CD1c-positive myeloid dendritic cell (primary cell): ENCODE results near the gene ERC2.

Experiments used
- DNase-seq: peaks from one replicate; pipeline ENCODE4 v3.0.0-alpha.2; 2016; ENCODE audit errors: extremely low spot score

The ERC2 gene

GRCh38 chr3:56424885-56425284, 43.4 kb downstream of the ERC2 start:
- no peak for DNase-seq

DNA sequence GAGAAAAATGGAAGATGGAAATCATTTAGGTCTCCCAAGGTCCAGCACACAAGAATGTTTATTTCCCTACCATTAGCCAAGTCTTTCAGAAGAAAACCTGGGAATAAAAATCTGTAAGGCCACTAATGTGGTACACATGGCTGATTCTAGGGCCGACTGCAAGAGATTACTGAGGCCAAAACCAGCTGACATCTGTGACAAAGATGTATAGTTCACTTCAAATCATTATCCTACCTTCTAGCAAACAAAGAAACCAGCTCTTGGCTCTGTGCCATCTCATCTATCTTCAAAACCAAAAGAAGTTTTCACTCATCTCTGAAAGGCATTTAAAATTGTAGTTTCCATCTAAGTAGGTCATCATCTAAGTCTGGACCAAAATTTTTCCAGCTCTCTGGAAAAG, 43.9 kb downstream of the ERC2 start:
- DNase-seq: no peak

DNA sequence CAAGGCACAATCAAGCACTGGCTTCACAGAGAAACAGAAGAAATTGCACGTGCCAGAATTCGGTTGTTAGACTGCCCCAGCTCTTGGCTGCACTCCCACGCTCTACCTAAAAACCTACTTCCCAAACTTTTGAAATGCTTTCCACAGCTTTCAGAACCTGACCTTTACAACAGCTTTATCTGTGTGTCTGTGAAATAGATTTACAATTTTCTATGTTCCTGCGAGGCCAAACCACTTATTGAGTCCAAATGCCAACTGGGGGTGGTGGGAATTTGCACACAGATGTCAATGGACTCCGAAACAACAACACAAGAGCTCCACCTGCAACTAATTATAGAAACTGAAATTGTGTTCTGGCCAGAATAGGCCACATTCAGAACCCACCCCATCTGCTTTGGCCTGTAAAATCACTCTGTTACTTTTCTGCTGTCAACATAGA, 44.6 kb downstream of the ERC2 start:
- DNase-seq: no peak

DNA sequence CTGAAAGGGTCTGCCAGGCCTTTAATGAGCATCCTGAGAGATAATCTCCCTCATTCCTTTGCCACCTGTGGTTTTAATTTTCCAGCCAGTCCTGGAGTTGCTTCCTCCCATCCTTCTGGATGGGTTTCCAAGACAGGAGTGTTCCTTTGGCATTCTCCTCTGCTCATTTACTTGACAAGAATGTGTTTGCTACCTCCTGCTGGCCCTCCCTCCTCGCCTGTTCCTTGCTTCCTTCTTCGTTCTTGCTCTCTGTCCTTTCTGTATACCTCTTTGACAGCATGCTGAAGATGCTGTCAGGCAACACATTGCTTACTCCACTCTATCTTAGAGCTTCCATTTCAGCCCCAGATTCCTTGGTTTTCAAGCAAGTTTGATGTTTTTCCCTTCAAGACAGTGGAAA, 46.0 kb downstream of the ERC2 start:
- no peak for DNase-seq

GRCh38 chr3:56421205-56421604, 47.1 kb downstream of the ERC2 start:
- DNase-seq: no peak

DNA sequence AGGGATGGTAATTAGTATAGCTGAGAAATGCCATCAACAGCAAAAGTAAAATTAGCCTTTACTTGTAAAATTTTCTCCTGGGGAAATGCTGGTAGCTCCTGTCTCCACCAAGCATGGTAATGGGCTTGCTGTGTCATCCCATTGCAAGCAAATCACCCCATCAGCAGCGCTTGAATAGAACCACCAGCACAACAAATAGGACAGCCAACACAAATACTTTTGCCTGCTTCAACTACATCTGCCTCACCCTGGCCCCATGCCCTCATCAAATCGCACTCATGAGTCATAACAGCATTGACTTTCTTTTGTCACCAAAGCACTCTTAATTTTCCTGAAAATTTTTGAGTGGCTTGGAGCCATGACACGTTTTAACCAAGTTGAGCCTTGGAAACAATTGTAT, 52.6 kb downstream of the ERC2 start:
- DNase-seq: no peak

GRCh38 chr3:56413911-56414310, 54.4 kb downstream of the ERC2 start:
- DNase-seq: no peak

DNA sequence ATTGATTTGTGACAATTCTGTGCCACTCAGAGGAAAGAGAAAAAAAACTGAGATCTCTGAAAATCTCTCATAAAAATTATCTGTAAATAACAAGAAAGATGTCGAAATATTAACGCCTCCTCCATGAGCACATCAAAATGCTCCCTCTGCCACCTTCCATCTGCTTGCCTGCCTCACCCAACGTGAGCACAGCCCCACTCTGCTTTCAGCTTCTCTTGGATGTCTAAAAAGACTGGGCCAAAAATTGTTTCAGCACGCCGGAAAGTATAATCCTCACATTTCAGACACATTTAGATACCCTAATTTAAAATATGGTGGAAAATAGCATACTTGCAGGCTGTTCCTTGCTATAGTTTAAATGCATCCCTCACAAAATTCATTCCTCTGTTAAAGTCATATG, 57.1 kb downstream of the ERC2 start:
- DNase-seq: no peak

DNA sequence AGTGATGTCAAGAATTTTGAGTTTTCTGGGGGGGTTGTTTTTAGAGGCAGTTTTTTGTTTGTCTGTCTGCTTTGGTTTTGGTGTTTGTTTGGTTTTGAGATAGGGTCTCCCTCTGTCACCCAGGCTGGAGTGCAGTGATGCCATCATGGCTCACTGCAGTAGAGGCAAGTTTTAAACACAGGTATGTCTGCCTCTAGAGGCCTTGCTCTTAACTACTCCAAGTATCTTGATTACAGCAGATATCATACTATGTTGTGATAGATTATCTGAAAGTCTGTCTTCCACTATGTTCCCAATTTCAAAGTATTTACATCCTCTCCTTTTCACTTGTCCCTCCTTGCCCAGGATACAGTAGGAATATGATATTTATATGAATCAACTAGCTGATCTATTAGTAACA, 57.7 kb downstream of the ERC2 start:
- DNase-seq: no peak

DNA sequence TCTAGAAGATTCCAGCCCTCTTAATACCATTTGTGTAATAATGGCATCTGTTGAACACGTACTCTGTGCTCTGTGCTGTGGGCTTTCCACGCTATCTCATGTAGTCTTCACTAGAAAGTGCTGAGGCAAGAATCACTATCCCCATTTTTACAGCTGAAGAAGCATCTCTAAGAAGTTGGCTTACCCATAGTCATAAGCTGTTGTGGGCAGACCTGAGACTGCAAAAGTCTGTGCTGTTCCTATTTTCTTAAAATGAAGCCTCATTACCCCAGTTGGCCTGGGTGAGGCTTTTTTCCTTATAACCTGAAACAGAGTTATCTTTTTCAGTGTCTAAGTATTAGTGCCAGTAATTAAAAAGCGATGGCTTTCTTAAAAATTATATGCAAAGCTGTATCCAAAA, 58.5 kb downstream of the ERC2 start:
- DNase-seq: no peak

- DNase-seq: no peak
Measured at GRCh38 chr3:56408761-56409196, 59.5 kb downstream of the ERC2 start.

- DNase-seq: no peak
Measured at GRCh38 chr3:56406826-56407515, 61.3 kb downstream of the ERC2 start.

DNA sequence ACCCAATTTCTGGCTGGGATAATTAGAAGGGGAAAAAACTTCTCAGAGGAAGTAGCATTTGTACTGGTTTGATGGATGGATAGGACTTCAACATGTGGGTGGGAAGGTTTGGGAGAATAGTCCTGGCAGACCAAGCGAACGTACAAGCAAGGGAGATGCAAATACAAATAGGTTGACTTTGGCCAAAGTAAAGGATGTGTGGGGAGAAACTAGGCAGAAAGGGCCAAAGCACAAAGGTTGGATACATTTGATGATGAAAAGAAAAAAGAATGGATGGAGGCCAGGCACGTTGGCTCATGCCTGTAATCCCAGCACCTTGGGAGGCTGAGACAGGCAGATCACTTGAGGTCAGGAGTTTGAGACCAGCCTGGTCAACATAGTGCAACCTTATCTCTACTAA, 63.4 kb downstream of the ERC2 start:
- DNase-seq: no peak

DNA sequence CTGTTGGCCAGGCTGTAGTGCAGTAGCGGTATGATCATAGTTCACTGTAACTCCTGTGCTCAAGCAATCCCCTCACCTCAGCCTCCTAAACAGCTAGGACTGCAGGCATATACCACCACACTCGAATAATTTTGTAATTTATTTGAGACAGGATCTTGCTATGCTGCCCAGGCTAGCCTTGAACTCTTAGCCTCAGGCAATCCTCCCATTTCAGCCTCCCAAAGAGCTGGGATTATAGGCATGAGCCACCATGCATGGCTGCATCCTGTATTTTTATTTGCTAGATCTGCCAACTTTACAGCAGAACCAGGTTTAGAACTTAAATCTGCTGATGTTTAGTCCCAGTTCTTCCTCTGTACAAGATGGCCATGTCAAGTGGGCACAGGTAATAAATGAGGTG, 69.6 kb downstream of the ERC2 start:
- no peak for DNase-seq

DNA sequence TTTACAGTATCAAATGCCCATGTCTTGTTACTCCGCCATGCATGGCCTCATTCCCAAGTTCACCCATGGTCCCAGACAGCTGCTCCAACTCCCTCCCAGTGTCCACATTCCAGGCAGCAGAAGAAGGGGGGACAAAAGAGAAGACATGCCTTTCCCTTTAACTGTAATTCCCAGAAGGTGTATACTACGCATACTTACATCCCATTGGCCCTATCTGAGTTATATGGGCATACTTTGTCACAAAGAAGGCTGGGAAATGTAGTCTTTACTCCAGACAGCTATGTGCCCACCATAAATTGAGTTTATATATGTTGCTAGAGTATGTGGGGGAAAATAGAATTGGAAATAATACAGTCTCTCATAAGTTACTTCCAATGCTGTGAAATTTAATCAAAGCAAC, 70.5 kb downstream of the ERC2 start:
- DNase-seq: no peak

- no peak for DNase-seq
Measured at GRCh38 chr3:56389183-56389830, 79.0 kb downstream of the ERC2 start.

DNA sequence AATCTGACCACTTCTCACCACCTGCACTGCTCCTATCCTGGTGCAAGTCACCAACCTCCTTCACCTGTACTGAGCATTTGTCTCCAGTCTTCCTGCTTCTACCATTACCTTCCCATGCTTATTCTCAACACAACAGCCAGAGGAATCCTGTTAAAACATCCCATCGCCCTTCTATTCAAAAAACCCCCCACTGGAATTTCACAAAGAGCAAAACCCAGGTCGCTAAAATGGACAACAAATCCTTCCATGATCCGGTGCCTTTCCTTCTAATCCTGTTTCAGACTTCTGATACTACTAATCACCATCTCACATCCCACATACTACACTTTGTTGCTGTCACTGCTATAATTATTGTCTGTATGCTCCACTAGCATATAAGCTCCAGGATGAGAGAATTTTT, 85.2 kb downstream of the ERC2 start:
- no peak for DNase-seq

DNA sequence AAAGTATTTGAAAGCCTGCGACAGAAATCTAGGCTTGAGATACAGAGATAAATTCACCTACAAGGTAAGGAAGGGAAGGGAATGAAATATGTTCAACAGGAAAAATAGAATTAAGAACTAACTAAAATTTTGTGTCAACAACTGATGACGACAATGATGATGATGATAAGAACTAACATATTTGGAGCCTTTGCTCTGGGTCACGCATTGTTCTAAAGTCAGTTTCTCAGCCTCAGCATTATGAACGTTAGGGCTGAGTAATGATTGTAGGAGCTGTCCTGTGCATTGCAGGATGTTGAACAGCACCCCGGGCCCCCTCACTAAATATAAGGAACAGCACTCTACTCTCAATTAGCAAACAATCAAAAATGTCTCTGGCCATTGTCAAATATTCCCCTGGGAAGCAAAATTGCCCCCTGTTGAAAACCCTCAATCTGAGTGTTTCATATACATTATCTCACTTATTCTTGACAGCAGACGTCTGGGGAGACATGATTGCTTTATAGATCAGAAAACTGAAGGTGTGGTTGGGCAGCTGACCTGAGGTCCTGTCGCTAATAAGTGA, 88.5 kb downstream of the ERC2 start:
- DNase-seq: no peak

DNA sequence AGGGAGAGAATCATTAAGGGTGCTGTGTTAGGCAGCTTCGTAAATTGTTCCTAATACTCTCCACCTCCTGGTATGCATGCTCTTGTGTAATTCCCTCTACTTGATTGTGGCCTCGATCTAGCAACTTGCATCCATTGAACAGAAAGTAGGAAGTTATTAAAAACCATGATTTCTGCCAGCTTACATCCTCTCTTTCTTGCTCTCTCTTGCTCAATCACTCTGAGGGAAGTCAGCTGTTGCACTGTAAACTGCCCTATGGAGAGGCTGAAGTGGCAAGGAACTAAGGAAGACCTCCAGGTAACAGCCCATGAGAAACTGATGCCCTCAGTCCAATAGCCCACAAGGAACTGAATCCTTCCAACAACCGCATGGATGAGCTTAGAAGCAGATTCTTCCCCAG, 92.6 kb downstream of the ERC2 start:
- no peak for DNase-seq

DNA sequence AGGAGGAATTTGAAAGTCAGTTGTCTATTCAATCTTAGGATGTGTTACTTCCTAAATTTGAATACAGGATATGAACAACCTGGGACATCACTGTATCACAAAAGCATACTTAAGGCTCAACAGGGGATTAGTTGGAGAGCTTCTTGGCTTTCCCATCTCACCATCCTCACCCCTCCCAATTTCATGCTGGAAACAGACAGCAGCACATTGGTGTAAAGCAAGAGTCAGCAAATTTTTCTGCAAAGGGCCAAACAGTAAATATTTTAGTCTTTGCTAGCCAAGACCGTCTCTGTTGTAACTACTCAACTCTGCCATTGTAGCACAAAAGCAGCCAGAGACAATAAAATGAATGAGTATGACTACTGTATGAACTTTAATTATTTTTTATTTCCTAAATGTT, 94.9 kb downstream of the ERC2 start:
- no peak for DNase-seq

DNA sequence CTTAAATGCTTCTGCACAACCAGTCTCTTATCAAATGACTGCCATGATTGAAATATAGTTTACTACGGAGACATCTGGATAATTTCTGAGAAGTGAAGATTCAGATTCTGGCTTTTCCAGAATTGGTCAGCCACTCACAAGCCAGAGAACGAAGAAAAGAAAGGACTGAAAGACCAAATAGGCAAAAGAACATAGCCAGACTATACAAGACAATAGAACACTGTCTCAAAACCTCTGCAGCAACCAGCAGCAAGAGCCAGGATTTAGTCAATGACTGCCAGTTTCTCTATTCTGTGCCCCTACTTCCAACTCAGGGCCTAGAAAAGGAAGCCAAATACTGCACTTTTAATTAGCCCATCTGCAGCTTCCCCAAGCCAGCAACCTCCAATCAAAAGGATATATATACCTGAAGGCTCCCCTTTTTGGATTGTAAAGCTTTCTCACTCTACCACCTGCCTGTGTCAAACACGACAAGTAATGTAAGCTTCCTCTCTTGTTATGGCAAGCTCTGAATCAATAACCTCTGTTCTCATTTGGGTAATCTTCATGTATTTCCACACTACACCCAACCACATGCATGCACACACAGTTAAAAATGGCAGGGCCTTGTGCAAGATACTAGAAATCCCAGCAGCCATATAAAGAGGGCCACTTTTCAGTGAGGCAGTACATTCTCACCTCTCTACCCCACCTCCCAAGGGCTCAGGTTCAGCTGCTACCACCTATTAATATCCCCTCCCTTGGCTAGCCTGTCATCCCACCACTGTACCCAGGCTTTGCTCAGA, 97.1 kb downstream of the ERC2 start:
- DNase-seq: no peak

GRCh38 chr3:56369914-56370313, 98.4 kb downstream of the ERC2 start:
- no peak for DNase-seq

- no peak for DNase-seq
Measured at GRCh38 chr3:56368846-56369245, 99.4 kb downstream of the ERC2 start.
